ENCODE measurements around the gene TOP1.

Gene TOP1

GRCh38 chr20:41028359-41029149, at the start of gene TOP1:
TOP1 (plus strand) TSS chr20:41028822; CDS start chr20:41029068, 246 bp downstream.
- H3K4me1 Mint-ChIP-seq: peaks cover 29% of the 10 kb centered on the region
- peaks cover 7% of the 10 kb centered on the region for H3K36me3 Mint-ChIP-seq
- H3K4me3 Mint-ChIP-seq: peak within 1 kb of the TSS; percentile 92
- H3K9me3 Mint-ChIP-seq: no peaks in the 10 kb centered on the region
- no peaks in the 10 kb centered on the region for H3K27me3 Mint-ChIP-seq
- H3K27ac Mint-ChIP-seq: peak within 1 kb of the TSS; percentile 99
- DNase-seq (ENCODE audit: low spot score in 2 of 2) (peak; percentile 98 to 99), ATAC-seq (ENCODE audit: low read depth) (peak; percentile 94)

GRCh38 chr20:40979247-40979646, 49.4 kb upstream of the TOP1 start:
- Mint-ChIP-seq H3K4me1 (peaks cover 6% of the 10 kb centered on the region), H3K27ac (no peak overlapping the region), H3K27me3 (no peaks in the 10 kb centered on the region), H3K4me3 (no peak overlapping the region), H3K36me3 (peaks cover 5% of the 10 kb centered on the region), H3K9me3 (peaks cover 12% of the 10 kb centered on the region)
- no peak for ATAC-seq (ENCODE audit: low read depth)
- no peak for DNase-seq (ENCODE audit: low spot score in 2 of 2)

GRCh38 chr20:40980106-40980827, 48.4 kb upstream of the TOP1 start:
- H3K27ac Mint-ChIP-seq: no peak overlapping the region
- ATAC-seq (ENCODE audit: low read depth) (no peak), DNase-seq (ENCODE audit: low spot score in 2 of 2) (no peak)
- peaks cover 12% of the 10 kb centered on the region for H3K9me3 Mint-ChIP-seq
- H3K4me3 Mint-ChIP-seq: no peak overlapping the region
- peaks cover 6% of the 10 kb centered on the region for H3K4me1 Mint-ChIP-seq
- H3K27me3 Mint-ChIP-seq: no peaks in the 10 kb centered on the region
- H3K36me3 Mint-ChIP-seq: peaks cover 5% of the 10 kb centered on the region

GRCh38 chr20:40980828-40981310, 47.8 kb upstream of the TOP1 start:
- Mint-ChIP-seq H3K4me3 (no peak overlapping the region), H3K36me3 (peaks cover 5% of the 10 kb centered on the region), H3K27ac (no peak overlapping the region), H3K27me3 (no peaks in the 10 kb centered on the region), H3K4me1 (peaks cover 6% of the 10 kb centered on the region), H3K9me3 (peaks cover 12% of the 10 kb centered on the region)
- DNase-seq (ENCODE audit: low spot score in 2 of 2) (no peak), ATAC-seq (ENCODE audit: low read depth) (no peak)

- peaks cover 15% of the 10 kb centered on the region for H3K4me1 Mint-ChIP-seq
- H3K9me3 Mint-ChIP-seq: peaks cover 6% of the 10 kb centered on the region
- DNase-seq (ENCODE audit: low spot score in 2 of 2) (no peak), ATAC-seq (ENCODE audit: low read depth) (peak; percentile 87)
- H3K36me3 Mint-ChIP-seq: peaks cover 2% of the 10 kb centered on the region
- H3K27ac Mint-ChIP-seq: no peak overlapping the region
- H3K4me3 Mint-ChIP-seq: no peak overlapping the region
- H3K27me3 Mint-ChIP-seq: no peaks in the 10 kb centered on the region
These were observed 46.0 kb upstream of the TOP1 start for GRCh38 chr20:40982415-40983145.

GRCh38 chr20:40983898-40984297, 44.7 kb upstream of the TOP1 start:
- Mint-ChIP-seq H3K27ac (no peak overlapping the region), H3K4me1 (peaks cover 16% of the 10 kb centered on the region), H3K36me3 (no peaks in the 10 kb centered on the region), H3K9me3 (no peaks in the 10 kb centered on the region), H3K27me3 (no peaks in the 10 kb centered on the region), H3K4me3 (no peak overlapping the region)
- DNase-seq (ENCODE audit: low spot score in 2 of 2): no peak
- ATAC-seq (ENCODE audit: low read depth): no peak

- Mint-ChIP-seq H3K27ac (no peak overlapping the region), H3K4me3 (no peak overlapping the region), H3K9me3 (no peaks in the 10 kb centered on the region), H3K27me3 (no peaks in the 10 kb centered on the region), H3K4me1 (peaks cover 16% of the 10 kb centered on the region), H3K36me3 (no peaks in the 10 kb centered on the region)
- ATAC-seq (ENCODE audit: low read depth) (no peak), DNase-seq (ENCODE audit: low spot score in 2 of 2) (no peak)
These were observed 44.1 kb upstream of the TOP1 start for GRCh38 chr20:40984496-40984895.

- H3K27ac Mint-ChIP-seq: no peak overlapping the region
- no peaks in the 10 kb centered on the region for H3K9me3 Mint-ChIP-seq
These were observed 41.8 kb upstream of the TOP1 start for GRCh38 chr20:40986774-40987173.

GRCh38 chr20:40990542-40991120, 38.0 kb upstream of the TOP1 start:
- ATAC-seq (ENCODE audit: low read depth) (peak; percentile 13), DNase-seq (ENCODE audit: low spot score in 2 of 2) (peak; percentile 30 to 47)
- H3K27ac Mint-ChIP-seq: peak overlapping the region; percentile 88
- H3K4me3 Mint-ChIP-seq: peak overlapping the region; percentile 77
- H3K4me1 Mint-ChIP-seq: peaks cover 37% of the 10 kb centered on the region
- no peaks in the 10 kb centered on the region for H3K27me3 Mint-ChIP-seq
- no peaks in the 10 kb centered on the region for H3K9me3 Mint-ChIP-seq
- no peaks in the 10 kb centered on the region for H3K36me3 Mint-ChIP-seq

More at GRCh38 chr20:40986774-40987173, 41.8 kb upstream of the TOP1 start:
- Mint-ChIP-seq H3K36me3 (no peaks in the 10 kb centered on the region), H3K4me3 (no peak overlapping the region), H3K4me1 (peaks cover 30% of the 10 kb centered on the region), H3K27me3 (no peaks in the 10 kb centered on the region)
- DNase-seq (ENCODE audit: low spot score in 2 of 2) (no peak), ATAC-seq (ENCODE audit: low read depth) (no peak)

GRCh38 chr20:40991181-40991889, 37.3 kb upstream of the TOP1 start:
- DNase-seq (ENCODE audit: low spot score in 2 of 2): peak; percentile 56 to 87
- Mint-ChIP-seq H3K27ac (peak overlapping the region; percentile 88), H3K4me3 (peak overlapping the region; percentile 77), H3K9me3 (no peaks in the 10 kb centered on the region), H3K4me1 (peaks cover 37% of the 10 kb centered on the region), H3K36me3 (no peaks in the 10 kb centered on the region), H3K27me3 (no peaks in the 10 kb centered on the region)
- peak; percentile 98 for ATAC-seq (ENCODE audit: low read depth)

- no peaks in the 10 kb centered on the region for H3K36me3 Mint-ChIP-seq
- H3K4me3 Mint-ChIP-seq: no peak overlapping the region
- H3K27me3 Mint-ChIP-seq: no peaks in the 10 kb centered on the region
- no peak for ATAC-seq (ENCODE audit: low read depth)
- no peak overlapping the region for H3K27ac Mint-ChIP-seq
- peaks cover 29% of the 10 kb centered on the region for H3K4me1 Mint-ChIP-seq
- no peaks in the 10 kb centered on the region for H3K9me3 Mint-ChIP-seq
- no peak for DNase-seq (ENCODE audit: low spot score in 2 of 2)
These were observed 36.1 kb upstream of the TOP1 start for GRCh38 chr20:40992349-40993113.

- Mint-ChIP-seq H3K9me3 (no peaks in the 10 kb centered on the region), H3K27me3 (no peaks in the 10 kb centered on the region), H3K27ac (no peak overlapping the region), H3K4me3 (no peak overlapping the region), H3K4me1 (peaks cover 27% of the 10 kb centered on the region), H3K36me3 (no peaks in the 10 kb centered on the region)
- DNase-seq (ENCODE audit: low spot score in 2 of 2) (no peak), ATAC-seq (ENCODE audit: low read depth) (no peak)
These were observed 34.7 kb upstream of the TOP1 start for GRCh38 chr20:40993794-40994540.

Measured in memory B cell (primary cell).